Measurements from ENCODE around the gene UNK.

DNA sequence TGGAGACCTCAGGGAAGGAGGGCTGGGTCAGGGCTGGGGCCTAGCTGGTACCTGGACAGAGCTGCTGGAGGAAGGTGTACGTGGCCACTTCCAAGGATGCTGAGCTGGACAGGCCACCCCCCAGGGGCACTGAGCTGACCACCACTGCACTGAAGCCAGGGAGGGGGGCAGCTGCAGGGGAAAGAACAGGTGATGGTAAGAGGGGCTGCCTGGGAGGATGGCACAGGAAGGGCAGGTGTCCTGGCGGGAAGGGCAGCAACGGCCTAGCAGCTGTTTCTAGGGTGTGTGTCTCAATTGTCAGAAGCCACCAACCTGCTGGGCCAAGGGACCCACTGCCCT is 21.4 kb upstream of the UNK start:
- TF ChIP-seq POLR2A (IDR thresholded peaks at IDR 0.05; ENCODE audit: low read depth): no peak
- TF ChIP-seq, protein P1, sequence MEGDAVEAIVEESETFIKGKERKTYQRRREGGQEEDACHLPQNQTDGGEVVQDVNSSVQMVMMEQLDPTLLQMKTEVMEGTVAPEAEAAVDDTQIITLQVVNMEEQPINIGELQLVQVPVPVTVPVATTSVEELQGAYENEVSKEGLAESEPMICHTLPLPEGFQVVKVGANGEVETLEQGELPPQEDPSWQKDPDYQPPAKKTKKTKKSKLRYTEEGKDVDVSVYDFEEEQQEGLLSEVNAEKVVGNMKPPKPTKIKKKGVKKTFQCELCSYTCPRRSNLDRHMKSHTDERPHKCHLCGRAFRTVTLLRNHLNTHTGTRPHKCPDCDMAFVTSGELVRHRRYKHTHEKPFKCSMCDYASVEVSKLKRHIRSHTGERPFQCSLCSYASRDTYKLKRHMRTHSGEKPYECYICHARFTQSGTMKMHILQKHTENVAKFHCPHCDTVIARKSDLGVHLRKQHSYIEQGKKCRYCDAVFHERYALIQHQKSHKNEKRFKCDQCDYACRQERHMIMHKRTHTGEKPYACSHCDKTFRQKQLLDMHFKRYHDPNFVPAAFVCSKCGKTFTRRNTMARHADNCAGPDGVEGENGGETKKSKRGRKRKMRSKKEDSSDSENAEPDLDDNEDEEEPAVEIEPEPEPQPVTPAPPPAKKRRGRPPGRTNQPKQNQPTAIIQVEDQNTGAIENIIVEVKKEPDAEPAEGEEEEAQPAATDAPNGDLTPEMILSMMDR (IDR thresholded peaks at IDR 0.05): no peak
- no peak for TF ChIP-seq POLR2AphosphoS5 (IDR thresholded peaks at IDR 0.05)

Data from esophagus muscularis mucosa (tissue), 3 donors.